Stimulated activated CD4-positive, alpha-beta T cell treated with anti-CD3 and anti-CD28 coated beads, TNF-alpha, amount 100 ng/mL, for 4 hours (primary cell): Measurements from ENCODE around the gene ESYT2.

Source experiments
- DNase-seq, 3 experiments: peaks; one replicate each; pipeline ENCODE4 v3.0.0-alpha.2; 2020; ENCODE audit warnings: low read depth in 3 of 3

The ESYT2 gene

DNA sequence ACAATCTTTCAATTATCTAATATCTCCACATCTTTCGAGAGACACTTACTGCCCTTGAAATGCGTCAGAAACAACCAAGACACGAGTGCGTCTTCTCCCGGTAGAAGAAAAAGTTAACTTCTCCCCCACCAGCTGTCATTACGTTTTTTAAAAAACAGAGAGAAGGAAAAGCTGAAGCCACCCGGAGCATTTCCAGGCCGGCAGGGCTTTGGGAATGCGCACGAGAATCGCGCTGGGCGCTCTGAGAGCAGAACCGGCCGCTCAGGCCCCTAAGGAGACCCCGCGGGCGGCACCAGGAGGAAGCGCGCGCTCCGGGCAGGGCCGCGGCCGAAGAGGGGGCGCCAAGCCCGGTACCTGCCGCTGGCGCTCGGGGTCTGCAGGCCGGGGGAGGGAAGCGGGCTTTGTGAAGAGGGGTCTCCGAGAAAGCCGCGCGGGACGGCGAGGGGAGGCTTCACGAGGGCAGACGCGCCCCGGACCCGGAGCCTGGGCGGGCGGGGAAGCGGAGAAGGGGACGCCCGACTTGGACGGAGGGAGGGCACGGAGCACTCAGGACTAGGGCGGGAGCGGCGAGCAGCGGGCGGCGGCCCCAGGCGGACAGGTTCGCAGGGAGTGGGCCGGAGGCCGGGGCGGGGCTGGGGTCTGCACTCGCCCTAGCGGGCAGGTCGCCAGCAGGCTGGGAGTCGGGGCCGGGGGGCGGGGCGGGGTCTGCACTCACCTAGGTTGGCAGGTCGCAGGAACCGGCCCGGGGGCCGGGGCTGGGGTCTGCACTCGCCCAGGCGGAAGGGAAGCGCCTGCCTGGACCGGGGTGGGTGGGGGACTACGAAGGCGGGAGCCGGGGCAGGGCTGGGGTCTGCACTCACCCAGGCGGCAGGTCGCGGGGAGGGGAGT is 932 bp downstream of the ESYT2 start:
- peak in 1 of 3 experiments; percentile 26 for DNase-seq

DNA sequence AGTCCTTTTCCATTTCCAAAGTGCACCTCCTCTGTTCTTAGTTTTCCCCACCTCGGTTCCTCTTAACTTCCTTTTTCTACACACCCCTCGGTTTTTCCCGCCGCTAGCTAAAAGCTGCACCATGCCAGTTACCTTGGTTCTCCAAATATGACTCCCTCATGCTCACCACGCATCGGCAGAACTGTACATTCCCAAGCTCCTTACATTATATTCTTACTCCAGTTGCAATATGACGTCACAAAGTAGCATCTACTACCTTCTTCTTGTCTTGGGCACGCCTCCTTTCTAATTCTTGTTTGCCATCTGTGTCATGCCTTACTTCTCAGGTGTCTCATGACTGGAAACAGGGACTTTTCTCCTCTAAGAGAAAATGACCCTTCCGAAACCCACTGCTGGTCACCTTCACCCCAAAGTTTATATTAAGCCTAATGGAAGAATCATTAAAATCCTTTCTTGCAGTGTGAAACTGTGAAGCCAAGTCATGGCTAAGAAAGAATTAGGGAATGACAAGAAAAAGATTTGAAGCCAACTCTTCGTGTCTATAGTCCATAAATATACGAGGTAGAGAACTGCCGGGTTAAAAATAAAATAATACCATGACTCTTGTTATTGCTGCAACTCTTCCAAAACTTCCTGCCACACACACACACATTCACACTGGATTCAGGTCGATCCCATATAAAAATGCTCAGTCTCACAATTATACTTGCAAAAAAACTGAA is 1.7 kb downstream of the ESYT2 start:
- no peak for DNase-seq

DNA sequence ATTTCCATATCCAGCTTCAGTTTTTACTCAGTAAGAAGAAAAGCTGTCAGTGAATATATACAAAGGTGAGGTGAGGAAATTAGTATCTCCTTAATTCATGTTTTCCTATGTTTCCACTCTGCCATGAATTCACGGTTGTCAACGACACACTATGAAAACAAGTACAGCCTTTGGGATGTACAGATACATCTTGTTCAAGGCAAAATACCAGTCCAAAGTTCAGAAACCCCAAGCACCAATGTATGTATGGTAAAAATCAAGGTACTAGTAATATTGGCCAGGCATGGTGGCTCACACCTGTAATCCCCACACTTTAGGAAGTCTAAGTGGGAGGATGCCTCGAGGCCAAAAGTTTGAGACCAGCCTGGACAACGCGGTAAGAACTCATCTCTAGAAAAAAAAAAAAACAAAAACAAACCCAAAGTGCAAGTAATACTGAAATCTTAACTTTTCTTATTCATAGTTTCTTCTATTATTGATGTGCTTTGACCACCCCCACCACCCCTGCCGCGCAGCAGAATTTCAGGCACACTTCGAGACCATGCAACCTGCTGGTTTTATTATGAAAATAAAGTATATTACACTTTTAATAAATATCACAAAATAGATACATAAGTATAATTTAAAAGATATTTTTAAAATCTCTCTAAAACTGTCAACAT is 3.5 kb downstream of the ESYT2 start:
- DNase-seq: no peak

DNA sequence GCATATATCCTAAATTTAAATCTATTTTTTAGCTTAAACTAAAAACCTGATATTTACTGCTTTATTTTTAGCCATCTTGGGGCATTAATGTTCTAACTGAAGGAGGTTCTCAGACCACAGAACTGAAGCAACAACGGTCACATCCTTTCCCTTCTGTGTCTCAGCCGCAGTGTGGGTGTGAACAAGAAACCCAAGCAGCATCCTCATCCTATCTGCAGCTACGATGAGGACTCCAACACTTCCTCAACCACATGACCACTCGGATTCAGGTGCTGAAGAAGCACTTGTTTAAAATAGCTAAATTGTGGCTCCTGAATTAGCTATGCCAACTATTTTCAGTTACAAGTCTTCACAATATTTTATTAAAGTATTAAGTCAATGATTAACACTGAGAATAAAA is 5.3 kb downstream of the ESYT2 start:
- DNase-seq: no peak

DNA sequence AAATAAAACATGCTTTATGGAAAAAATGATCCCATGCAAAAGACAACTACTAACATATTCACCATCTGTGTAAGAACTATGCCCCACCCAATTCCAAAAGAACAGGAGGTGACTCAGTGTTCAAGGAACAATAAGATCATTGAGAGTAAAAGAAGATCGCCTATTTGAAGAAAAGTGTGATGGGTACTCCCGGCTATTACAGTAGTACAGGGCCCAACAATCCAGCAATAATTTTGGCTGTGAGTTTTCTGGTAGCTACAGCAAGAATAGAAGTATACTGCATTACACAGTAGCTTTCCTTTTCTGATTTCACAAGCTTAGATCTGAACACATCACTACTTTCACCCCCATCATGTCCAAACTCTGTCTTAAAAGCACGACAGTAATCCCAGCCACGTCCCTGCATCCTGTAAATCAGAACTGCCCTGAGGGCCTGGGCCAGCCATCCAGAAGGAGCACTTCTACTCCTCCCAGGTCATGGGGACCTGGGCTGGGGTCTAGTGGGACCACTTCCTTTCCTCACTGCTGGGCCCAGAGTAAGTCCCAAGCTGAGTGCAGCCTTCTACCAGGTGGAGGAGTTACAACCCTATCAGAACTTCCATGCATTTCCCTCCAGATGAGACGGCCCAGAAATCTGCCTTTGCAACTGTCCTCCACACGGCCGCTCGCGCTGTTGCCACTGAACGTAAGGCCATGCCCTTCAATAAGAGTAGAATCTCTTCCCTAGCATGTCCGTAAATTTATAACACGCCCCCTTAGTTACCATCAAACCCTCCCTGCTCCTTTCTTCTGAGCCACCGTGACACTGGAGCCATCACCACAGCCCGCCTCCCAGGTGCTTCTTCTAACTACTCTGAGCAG is 7.9 kb downstream of the ESYT2 start:
- no peak for DNase-seq

DNA sequence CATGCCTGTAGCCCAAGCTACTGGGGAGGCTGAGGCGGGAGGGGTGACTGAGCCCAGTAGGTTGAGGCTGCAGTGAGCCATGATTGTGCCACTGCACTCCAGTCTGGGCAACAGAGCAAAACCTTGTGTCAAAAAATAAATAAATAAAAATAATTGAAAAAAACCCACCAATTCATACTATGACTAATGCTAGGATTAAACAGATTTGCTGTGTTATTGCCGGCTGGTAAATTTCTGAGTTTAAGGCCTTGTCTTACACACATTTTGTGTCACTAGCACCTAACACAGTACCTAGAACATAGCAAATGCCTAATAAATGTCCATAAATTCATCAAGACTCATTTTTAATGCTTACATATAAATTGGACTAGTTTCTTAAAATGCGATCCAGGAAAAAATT is 8.7 kb downstream of the ESYT2 start:
- no peak for DNase-seq

DNA sequence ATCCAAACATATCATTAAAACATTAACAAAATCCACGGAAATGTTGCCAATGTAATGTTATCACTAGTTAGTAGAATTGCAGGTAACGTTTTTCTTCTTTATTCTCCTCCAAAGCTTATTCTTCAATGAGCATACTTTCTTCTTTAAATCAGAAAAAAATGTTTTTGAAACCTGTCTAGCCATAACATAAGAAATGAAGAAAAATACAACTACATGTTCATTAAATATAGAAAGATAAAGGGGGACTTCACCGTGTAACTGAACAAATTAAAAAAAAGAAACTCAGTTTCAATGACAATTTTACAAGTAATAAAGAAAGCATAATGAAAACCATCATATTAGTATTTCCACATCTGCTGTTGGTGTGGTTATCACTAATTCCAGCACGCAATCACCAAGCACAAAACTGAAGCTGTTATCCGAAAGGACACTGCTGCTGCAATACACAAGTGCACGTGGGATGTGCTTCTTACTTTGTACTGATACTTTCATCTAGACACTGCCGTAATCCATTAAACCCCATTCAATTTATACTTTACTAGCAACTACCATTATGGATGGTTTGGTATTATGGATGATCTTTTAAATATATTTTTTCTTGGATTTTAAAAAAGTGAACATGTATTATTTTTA is 9.6 kb downstream of the ESYT2 start:
- DNase-seq: no peak

DNA sequence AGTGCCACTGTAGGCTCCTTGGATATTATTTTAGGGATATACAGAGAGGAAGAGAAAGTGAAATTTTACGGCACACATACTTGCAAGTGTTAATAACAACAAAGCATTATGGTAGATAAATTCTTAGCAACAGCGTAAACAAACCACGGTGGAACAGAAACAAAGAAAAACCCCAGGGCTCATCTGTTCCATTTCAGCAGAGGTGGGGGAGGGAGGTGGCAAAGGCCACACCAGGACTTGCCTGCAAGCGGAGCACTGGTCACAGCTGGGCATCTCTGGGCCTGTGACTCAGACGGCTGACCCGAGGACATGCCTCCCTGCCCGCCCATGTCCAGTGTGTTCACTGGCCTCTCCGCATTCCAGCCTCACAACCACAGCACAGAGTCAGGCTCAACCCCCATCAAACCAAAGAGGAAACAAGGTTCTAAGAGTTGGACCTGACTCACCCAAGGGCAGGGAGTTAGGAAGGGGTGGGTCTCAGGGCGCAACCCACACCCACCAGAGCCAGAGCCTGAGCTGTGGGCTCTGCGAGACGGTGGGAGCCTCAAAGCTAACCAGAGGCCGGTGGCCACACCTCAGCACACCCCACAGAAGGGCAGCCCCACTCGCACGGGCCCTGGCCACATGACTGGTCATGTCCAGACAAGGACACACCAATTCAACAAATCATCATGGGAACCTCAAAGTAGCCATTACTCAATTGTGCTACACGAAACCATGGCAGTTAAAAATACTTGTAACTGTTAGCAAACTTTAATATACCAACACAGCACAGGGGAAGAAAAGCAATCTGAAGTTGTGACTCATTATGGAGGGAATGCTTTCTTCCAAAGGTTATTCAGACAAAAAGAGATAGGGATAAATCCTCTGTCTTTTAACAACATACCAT is 10.7 kb downstream of the ESYT2 start:
- DNase-seq: peak; percentile 32 to 52 (median 49)

DNA sequence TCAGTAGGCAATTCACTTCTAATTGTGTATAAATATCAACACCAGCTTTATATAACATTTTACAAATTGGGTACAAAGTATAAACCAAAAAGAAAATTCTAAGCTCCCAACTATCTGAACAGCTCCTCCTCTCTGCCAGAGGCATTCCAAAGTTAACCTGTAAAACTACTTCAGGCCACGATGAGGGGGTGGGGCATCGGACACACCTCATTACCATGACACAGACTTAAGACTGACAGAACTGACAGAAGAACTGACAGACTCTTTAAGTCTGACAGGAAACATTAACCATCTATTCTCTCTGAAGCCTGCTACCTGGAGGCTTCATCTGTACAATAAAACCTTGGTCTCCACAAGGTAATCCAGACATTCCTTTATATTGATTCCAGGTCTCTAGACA is 12.3 kb downstream of the ESYT2 start:
- DNase-seq: no peak

DNA sequence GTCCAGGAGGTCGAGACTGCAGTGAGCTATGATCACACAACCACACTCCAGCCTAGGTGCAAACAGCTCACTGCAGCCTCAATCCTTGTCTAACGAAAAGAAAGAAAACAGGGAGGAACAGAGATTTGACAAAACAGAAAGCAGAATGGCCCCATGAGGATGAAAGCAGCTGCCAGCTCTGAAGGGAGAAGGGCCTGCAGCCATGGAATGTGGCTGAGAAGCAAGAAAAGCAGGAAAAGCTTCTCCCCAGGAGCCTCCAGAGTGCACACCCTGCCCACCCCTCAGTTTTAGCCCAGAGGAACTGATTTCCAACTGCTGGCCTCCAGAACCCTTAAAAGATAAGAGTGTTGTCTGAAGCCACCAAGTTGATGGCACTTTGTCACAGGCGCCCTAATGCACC is 13.0 kb downstream of the ESYT2 start:
- DNase-seq: no peak

DNA sequence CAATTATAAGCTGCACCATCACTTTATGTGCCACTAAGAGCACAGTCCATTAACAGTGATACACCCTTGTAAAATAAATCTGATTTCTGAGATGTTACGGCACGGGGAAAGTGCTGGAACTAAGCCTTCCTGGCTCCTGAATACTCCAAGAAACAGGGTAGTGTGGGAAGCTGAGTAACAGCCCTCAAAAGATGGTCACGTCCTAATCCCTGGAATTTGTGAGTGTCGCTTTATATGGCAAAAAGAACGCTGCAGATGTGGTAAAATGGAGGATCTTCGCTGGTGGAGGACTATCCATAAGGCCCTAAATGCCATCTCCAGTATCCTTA is 13.5 kb downstream of the ESYT2 start:
- DNase-seq: no peak

DNA sequence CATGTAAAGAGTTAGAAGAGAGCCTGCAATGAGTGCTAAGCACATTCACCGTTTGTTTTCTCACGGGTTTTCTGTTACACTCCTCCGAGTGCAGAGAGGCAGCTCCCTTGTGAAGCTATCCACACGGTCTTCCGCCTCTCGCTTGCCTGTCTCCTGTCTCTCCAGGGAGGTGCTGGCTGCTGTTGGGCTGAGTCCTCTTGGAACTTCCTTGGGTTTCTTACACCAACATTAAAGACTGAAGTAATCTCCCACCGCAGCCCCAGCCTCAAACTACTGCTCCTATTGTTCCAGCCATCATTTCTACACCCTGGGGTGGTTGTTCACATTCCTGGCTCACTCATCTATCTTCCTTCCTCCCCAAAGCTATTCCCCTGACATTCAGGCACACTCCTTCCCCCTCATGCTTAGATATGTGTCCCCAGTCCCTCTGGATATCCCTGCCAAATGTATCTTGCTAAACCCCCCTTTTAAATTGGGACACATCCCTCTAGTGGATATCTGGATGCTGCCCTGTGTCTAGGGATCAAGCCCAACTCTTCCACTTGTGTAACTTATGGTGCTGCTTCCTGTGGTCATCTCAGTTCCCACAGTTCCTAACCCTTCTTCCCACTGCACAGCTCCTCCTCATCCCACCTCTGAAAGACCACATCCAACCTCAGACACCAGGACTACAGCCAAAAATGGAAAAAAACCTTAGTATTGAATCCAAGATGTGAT is 14.1 kb downstream of the ESYT2 start:
- DNase-seq: no peak

DNA sequence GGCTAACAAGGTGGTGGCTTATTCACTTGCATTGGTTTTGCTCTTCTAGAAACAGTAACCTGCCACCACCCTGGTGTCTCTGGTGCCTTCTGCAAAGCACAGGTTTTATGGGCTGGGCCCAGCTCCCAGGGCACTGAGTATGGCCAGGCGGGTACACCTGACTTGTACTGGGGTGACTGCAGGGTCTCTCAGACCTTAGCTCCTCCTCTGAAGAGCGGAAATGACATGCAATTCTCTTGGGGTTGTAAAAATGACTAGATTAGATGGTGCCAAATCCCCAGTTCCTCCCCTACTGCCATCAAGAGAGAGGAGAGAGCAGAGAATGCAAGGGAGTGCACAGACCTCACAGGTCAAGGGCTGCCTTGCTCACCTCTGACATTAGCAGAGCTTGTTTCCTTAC is 14.7 kb downstream of the ESYT2 start:
- no peak for DNase-seq

DNA sequence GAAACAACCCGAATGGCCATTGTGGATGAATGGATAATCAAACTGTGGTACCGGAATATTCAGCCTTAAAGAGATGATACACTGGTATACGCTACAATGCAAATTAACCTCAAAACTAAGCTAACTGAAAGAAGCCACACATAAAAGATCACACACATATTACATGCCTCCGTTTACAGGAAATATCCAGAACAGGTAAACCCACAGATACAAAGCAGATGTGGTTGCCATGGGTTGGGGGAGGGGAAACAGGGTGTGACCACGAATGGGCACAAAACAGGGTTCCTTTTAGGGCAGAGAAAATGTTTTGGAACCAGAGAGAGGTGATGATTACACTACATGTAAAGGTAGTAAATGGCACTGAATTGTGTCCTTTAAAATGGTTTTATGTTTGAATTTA is 16.6 kb downstream of the ESYT2 start:
- peak in 1 of 3 experiments; percentile 45 for DNase-seq

DNA sequence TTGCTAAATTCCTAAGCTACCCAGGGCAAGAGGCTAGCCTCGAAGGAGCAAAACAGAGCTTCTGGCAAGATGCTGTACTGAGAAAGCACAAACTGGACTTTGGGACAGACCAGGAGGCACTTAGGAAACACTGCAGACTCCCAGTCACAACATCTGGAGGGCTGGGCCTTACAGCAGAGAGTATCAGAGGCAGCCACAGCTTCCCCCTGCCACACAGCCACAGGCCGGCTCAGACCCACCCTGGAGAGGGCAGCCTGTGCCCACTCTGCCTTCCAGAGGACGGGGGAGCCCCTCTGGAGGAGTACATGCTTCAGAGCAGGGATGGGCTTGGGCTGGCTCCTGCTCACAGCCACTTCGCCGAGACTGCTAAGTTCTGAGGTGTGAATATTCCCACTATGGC is 17.4 kb downstream of the ESYT2 start:
- no peak for DNase-seq

DNA sequence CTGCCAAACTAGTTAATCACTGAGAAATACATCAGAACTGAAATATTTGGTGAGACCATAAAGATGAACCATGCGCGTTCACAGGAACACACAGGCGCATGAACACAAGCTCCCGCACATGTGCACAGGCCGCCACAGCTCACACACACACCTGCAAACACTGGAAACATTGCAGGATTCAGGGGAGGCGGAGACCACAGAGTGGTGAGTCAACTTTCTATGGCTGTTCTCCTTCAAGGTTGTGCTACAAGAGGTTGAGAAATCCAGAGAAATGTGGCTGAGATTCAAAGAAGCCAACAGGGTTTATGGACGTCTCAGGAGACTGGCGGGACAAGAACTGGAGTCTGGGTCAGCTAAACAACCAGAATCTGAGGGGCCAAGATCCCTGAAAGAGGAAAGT is 17.8 kb downstream of the ESYT2 start:
- DNase-seq: peak in 2 of 3 experiments; percentile 45

DNA sequence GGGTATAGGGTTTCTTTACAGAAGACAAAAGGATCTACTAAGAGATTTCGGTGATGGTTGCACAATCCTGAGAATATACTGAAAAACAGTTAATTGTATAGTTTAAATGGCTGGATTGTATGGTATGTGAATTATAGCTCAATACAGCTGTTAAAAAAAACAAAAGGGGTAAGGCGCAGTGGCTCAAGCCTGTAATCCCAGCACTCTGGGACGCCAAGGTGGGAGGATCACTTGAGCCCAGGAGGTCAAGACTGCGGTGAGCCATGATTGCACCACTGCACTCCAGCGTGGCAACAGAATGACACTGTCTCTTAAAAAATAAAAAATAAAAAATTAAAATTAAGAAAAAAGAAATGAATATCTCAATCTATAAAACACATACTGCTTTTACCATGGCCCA is 18.5 kb downstream of the ESYT2 start:
- DNase-seq: no peak

DNA sequence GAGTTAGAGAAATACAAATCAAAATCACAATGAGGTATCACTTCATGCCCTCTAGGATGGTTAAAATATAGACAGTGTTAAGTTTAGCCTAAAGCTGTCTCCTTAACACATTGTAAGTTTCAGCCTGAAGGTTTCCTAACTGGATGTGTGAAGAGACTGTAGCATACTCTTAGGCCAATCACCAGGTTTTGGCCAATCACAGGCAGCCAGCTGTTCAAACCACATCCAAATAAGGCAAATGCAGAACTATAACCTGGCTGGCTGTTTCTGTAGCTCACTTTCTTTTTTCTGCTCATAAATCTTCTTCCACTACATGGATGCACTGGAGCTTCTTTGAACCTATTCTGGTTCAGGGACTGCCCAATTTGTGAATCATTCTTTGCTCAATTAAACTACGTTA is 19.7 kb downstream of the ESYT2 start:
- no peak for DNase-seq

DNA sequence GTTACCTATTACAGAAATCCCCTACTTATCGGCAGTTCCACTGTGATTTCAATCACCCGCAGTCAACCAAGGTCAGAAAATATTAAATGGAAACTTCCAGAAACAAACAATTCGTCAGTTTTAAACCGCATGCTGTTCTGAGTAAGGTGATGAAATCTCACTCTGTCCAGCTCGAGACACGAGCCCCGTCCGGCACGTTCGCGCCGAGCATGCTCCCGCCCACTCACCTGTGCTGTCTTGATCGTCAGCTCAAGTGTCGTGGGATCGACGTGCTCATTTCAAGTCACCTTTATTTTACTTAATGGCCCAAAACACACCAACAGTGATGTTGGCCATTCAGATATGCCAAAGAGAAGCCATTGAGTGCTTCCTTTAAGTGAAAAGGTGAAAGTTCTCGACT is 21.2 kb downstream of the ESYT2 start:
- DNase-seq: no peak

DNA sequence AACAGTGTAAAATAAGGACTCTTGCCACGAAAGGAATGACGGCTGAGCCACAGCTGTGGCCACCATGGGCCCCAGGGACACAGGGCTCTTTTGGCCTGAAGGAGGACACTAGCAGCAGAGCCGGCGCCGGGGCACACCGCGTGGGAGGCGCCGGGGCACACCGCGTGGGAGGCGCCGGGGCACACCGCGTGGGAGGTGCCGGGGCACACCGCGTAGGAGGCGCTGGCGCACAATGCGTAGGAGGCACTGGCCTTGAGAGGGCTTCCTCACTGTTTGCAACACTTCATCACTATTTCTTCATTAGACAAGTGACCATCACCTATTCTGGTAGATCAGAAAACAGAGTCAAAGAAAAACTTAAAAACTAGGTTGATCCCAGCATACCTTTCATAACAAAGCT is 23.4 kb downstream of the ESYT2 start:
- DNase-seq: no peak
